HEK293 (cell line): ENCODE results near the gene DCTN5.
A peak's percentile ranks its signal among the peaks of the same experiment; 100 is the strongest.

Experiments used
- CTCF ChIA-PET: fragments of 350-600 bp; formaldehyde crosslinking; extraction: SDS; loops from one replicate; lab custom pipeline; 2021; ENCODE audit warnings: antibody characterized with exemption; lab: Yijun Ruan, JAX
- POLR2A ChIA-PET: fragments of 300-600 bp; formaldehyde crosslinking; extraction: SDS; loops from one replicate; lab custom pipeline; 2020; ENCODE audit warnings: antibody characterized with exemption, inconsistent platforms; lab: Yijun Ruan, JAX
- H3K27ac ChIP-seq: fragments of 200-500 bp; sonication (Bioruptor generic); 2 replicates; pipeline ENCODE4 v1.5.1; 2014; ENCODE audit warnings: low read depth, low read length, control low read depth, inconsistent platforms; ENCODE audit errors: extremely low read depth
- H3K36me3 ChIP-seq, 2 experiments: fragments of 200-500 bp in 1 of 2; sonication (Bioruptor generic) in 1 of 2; 1 replicate in 1 of 2; 2 replicates in 1 of 2; pipeline ENCODE4 v1.5.1; 2014 to 2017; ENCODE audit warnings: inconsistent platforms in 2 of 2, low read length in 2 of 2; ENCODE audit not compliant: control insufficient read depth in 2 of 2, insufficient read depth in 1 of 2
- H3K4me1 ChIP-seq: fragments of 200-500 bp; sonication (Bioruptor generic); 2 replicates; pipeline ENCODE4 v1.5.1; 2014; ENCODE audit warnings: mild to moderate bottlenecking, low read length, inconsistent platforms; ENCODE audit not compliant: control insufficient read depth, insufficient read depth
- H3K4me3 ChIP-seq: 2 replicates; pipeline ENCODE4 v1.5.1; 2011; ENCODE audit warnings: low read depth, mild to moderate bottlenecking, control low read depth, low read length, moderate library complexity
- H3K9me3 ChIP-seq: fragments of 200-500 bp; sonication (Bioruptor generic); 2 replicates; pipeline ENCODE4 v1.5.1; 2014; ENCODE audit warnings: low read depth, low read length, inconsistent platforms; ENCODE audit not compliant: control insufficient read depth, insufficient read depth
- AEBP2 ChIP-seq: fragments of 450-650 bp; formaldehyde crosslinking; IDR thresholded peaks from 2 replicates; pipeline ENCODE4 v1.5.1; 2016; ENCODE audit warnings: missing biosample characterization, missing genetic modification characterization, borderline replicate concordance
- BCL11B ChIP-seq: fragments of 450-650 bp; formaldehyde crosslinking; IDR thresholded peaks from 2 replicates; pipeline ENCODE4 v1.5.1; 2016; ENCODE audit warnings: low read depth, missing biosample characterization, missing genetic modification characterization
- HOXC10 ChIP-seq: sonication (generic); formaldehyde crosslinking; IDR thresholded peaks from 2 replicates; pipeline ENCODE4 v1.8.1; 2023; ENCODE audit warnings: mild to moderate bottlenecking, missing genetic modification reagents
- IKZF3 ChIP-seq: fragments of 450-650 bp; IDR thresholded peaks from 2 replicates; pipeline ENCODE4 v1.5.0; 2018; ENCODE audit warnings: missing biosample characterization, mild to moderate bottlenecking, missing genetic modification characterization, moderate library complexity
- KLF16 ChIP-seq: fragments of 450-650 bp; formaldehyde crosslinking; IDR thresholded peaks from 2 replicates; pipeline ENCODE4 v1.5.1; 2017; ENCODE audit warnings: missing biosample characterization, missing genetic modification characterization
- MZF1 ChIP-seq: fragments of 450-650 bp; formaldehyde crosslinking; IDR thresholded peaks from 2 replicates; pipeline ENCODE4 v1.5.1; 2017; ENCODE audit warnings: missing biosample characterization, missing genetic modification characterization, borderline replicate concordance
- SP3 ChIP-seq: fragments of 450-650 bp; formaldehyde crosslinking; IDR thresholded peaks from 2 replicates; pipeline ENCODE4 v1.5.1; 2016; ENCODE audit warnings: missing biosample characterization, missing genetic modification characterization
- TCF7L2 ChIP-seq: IDR thresholded peaks from 2 replicates; pipeline ENCODE4 v1.6.1; 2011; ENCODE audit warnings: low read depth, mild to moderate bottlenecking, inconsistent platforms, low read length, moderate library complexity, borderline replicate concordance
- YY1 ChIP-seq: fragments of 450-650 bp; formaldehyde crosslinking; IDR thresholded peaks from 2 replicates; pipeline ENCODE4 v1.5.1; 2018; ENCODE audit warnings: missing biosample characterization, missing genetic modification characterization
- ZBTB44 ChIP-seq: fragments of 450-650 bp; IDR thresholded peaks from 2 replicates; pipeline ENCODE4 v1.5.1; 2018; ENCODE audit warnings: missing biosample characterization, mild to moderate bottlenecking, missing genetic modification characterization
- ZNF132 ChIP-seq: fragments of 450-650 bp; formaldehyde crosslinking; IDR thresholded peaks from 2 replicates; pipeline ENCODE4 v1.5.1; 2017; ENCODE audit warnings: missing biosample characterization, missing genetic modification characterization, borderline replicate concordance
- ZNF140 ChIP-seq: fragments of 450-650 bp; formaldehyde crosslinking; IDR thresholded peaks from 2 replicates; pipeline ENCODE4 v1.5.1; 2016; ENCODE audit warnings: missing biosample characterization, missing genetic modification characterization
- ZNF202 ChIP-seq: fragments of 450-650 bp; formaldehyde crosslinking; IDR thresholded peaks from 2 replicates; pipeline ENCODE4 v1.5.1; 2016; ENCODE audit warnings: missing biosample characterization, missing genetic modification characterization, borderline replicate concordance
- ZNF239 ChIP-seq: fragments of 450-650 bp; formaldehyde crosslinking; IDR thresholded peaks from 2 replicates; pipeline ENCODE4 v1.5.1; 2016; ENCODE audit warnings: missing biosample characterization, missing genetic modification characterization
- ZNF280C ChIP-seq: fragments of 450-650 bp; formaldehyde crosslinking; IDR thresholded peaks from 2 replicates; pipeline ENCODE4 v1.5.1; 2016; ENCODE audit warnings: missing biosample characterization, missing genetic modification characterization
- ZNF37A ChIP-seq: fragments of 450-650 bp; IDR thresholded peaks from 2 replicates; pipeline ENCODE4 v1.5.1; 2018; ENCODE audit warnings: missing biosample characterization, missing genetic modification characterization
- ZNF433 ChIP-seq: fragments of 450-650 bp; formaldehyde crosslinking; IDR thresholded peaks from 2 replicates; pipeline ENCODE4 v1.5.1; 2016; ENCODE audit warnings: missing biosample characterization, missing genetic modification characterization, low read depth
- ZNF544 ChIP-seq: fragments of 450-650 bp; formaldehyde crosslinking; IDR thresholded peaks from 2 replicates; pipeline ENCODE4 v1.5.0; 2017; ENCODE audit warnings: missing biosample characterization, missing genetic modification characterization
- ZNF549 ChIP-seq: fragments of 450-650 bp; IDR thresholded peaks from 2 replicates; pipeline ENCODE4 v1.5.1; 2018; ENCODE audit warnings: missing biosample characterization, missing genetic modification characterization, mild to moderate bottlenecking, inconsistent platforms, moderate library complexity
- ZNF561 ChIP-seq: fragments of 450-650 bp; IDR thresholded peaks from 2 replicates; pipeline ENCODE4 v1.5.1; 2018; ENCODE audit warnings: missing biosample characterization, missing genetic modification characterization, borderline replicate concordance
- ZNF621 ChIP-seq: fragments of 450-650 bp; formaldehyde crosslinking; IDR thresholded peaks from 2 replicates; pipeline ENCODE4 v1.5.1; 2017; ENCODE audit warnings: missing biosample characterization, missing genetic modification characterization
- ZNF654 ChIP-seq: fragments of 450-650 bp; formaldehyde crosslinking; IDR thresholded peaks from 2 replicates; pipeline ENCODE4 v1.5.1; 2016; ENCODE audit warnings: low read depth, missing biosample characterization, missing genetic modification characterization
- ZNF660 ChIP-seq: fragments of 450-650 bp; IDR thresholded peaks from 2 replicates; pipeline ENCODE4 v1.5.1; 2018; ENCODE audit warnings: missing biosample characterization, mild to moderate bottlenecking, missing genetic modification characterization
- ZNF692 ChIP-seq: fragments of 450-650 bp; formaldehyde crosslinking; IDR thresholded peaks from 2 replicates; pipeline ENCODE4 v1.5.1; 2016; ENCODE audit warnings: missing biosample characterization, missing genetic modification characterization
- ZNF76 ChIP-seq: fragments of 450-650 bp; formaldehyde crosslinking; IDR thresholded peaks from 2 replicates; pipeline ENCODE4; 2016; ENCODE audit warnings: low read depth, missing biosample characterization, missing genetic modification characterization, borderline replicate concordance
- ZSCAN30 ChIP-seq: fragments of 450-650 bp; IDR thresholded peaks from 2 replicates; pipeline ENCODE4 v1.5.1; 2018; ENCODE audit warnings: missing biosample characterization, mild to moderate bottlenecking, missing genetic modification characterization, moderate library complexity
- TF ChIP-seq, protein P1 (sequence below): fragments of 450-650 bp; formaldehyde crosslinking; optimal IDR thresholded peaks from 2 replicates; pipeline ENCODE3; 2016; ENCODE audit warnings: missing biosample characterization, mild to moderate bottlenecking, missing genetic modification characterization
- TF ChIP-seq, protein P2 (sequence below): fragments of 450-650 bp; formaldehyde crosslinking; IDR thresholded peaks from 2 replicates; pipeline ENCODE4 v1.5.1; 2016; ENCODE audit warnings: missing biosample characterization, missing genetic modification characterization

The DCTN5 gene

DNA sequence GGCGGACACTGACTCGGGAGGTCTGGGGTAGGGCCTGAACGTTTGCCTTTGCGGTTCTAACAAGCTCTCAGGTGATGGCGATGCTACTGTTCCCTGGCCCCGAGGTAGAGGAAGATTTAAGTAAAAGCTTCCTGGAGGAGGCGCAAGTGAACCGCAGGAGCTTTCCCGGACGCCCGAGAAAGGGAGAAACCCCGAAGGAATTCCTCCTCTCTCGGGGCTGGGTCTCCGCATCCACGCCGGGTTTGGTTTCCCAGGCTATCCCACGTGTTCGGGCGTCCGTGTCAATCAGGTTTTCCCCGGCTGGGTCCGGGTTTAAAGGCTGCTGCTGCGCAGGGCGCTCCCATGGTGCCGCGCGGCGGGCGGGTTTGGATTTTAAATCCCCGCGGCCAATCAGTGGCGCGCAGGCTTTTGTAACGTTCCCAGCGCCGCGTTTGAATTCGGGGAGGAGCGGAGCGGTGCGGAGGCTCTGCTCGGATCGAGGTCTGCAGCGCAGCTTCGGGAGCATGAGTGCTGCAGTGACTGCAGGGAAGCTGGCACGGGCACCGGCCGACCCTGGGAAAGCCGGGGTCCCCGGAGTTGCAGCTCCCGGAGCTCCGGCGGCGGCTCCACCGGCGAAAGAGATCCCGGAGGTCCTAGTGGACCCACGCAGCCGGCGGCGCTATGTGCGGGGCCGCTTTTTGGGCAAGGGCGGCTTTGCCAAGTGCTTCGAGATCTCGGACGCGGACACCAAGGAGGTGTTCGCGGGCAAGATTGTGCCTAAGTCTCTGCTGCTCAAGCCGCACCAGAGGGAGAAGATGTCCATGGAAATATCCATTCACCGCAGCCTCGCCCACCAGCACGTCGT, 37.4 kb downstream of the DCTN5 start, which contains the start of gene PLK1:
Gene PLK1, plus strand, starts transcription at position 460 of the 844 bp plus-strand sequence. Its CDS starts 44 bp downstream, at position 504.
- Histone ChIP-seq H3K4me1 (peaks cover 9% of the 10 kb centered on the region), H3K36me3 (peaks cover 15 to 61% of the 10 kb centered on the region in 2 experiments), H3K9me3 (no peaks in the 10 kb centered on the region), H3K27ac (peak within 1 kb of the TSS; percentile 51; the same call in 1 of the 2 replicates), H3K4me3 (peak within 1 kb of the TSS; percentile 87)
- ChIA-PET CTCF (interaction anchor here (0.7 to 4.3 kb wide), 11 partner anchors 8 to 130 kb away, joined by 3 to 14 read pairs (median 4); no protein-coding TSS in a partner anchor), POLR2A (interaction anchor here (0.7 to 4.5 kb wide), 13 partner anchors 10 to 116 kb away, joined by 3 to 33 read pairs (median 3); partner anchors contain the start of genes DCTN5 and PALB2)
- TF ChIP-seq ZNF621 (tag by site-specific recombination): no peak
- TF ChIP-seq TCF7L2: no peak
- TF ChIP-seq BCL11B (tag by site-specific recombination): no peak
- no peak for TF ChIP-seq AEBP2
- no peak for TF ChIP-seq YY1 (tag by site-specific recombination)
- TF ChIP-seq SP3 (tag by site-specific recombination): peak; percentile 80
- TF ChIP-seq IKZF3: peak; percentile 86
- no peak for TF ChIP-seq ZNF549 (tag by site-specific recombination)
- TF ChIP-seq ZNF132 (tag by site-specific recombination): no peak
- TF ChIP-seq ZNF561: peak; percentile 80; the same call in 1 of the 2 replicates
- no peak for TF ChIP-seq HOXC10
- TF ChIP-seq ZNF37A: no peak
- TF ChIP-seq MZF1 (tag by site-specific recombination): no peak
- peak; percentile 60; the same call in 1 of the 2 replicates for TF ChIP-seq ZBTB44 (tag by site-specific recombination)
- TF ChIP-seq ZNF280C (tag by site-specific recombination): no peak
- TF ChIP-seq ZNF692: peak; percentile 80; the same call in 1 of the 2 replicates
- no peak for TF ChIP-seq ZNF202 (tag by site-specific recombination)
- TF ChIP-seq ZNF433: no peak
- TF ChIP-seq ZSCAN30 (tag by site-specific recombination): peak; percentile 43
- TF ChIP-seq, protein P1, sequence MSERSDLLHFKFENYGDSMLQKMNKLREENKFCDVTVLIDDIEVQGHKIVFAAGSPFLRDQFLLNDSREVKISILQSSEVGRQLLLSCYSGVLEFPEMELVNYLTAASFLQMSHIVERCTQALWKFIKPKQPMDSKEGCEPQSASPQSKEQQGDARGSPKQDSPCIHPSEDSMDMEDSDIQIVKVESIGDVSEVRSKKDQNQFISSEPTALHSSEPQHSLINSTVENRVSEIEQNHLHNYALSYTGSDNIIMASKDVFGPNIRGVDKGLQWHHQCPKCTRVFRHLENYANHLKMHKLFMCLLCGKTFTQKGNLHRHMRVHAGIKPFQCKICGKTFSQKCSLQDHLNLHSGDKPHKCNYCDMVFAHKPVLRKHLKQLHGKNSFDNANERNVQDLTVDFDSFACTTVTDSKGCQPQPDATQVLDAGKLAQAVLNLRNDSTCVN (tag by site-specific recombination): peak; percentile 50
- no peak for TF ChIP-seq ZNF239 (tag by site-specific recombination)
- peak; percentile 68 for TF ChIP-seq ZNF660 (tag by site-specific recombination)
- TF ChIP-seq ZNF544 (tag by site-specific recombination): no peak
- peak; percentile 22; the same call in 1 of the 2 replicates for TF ChIP-seq ZNF654 (tag by site-specific recombination)
- TF ChIP-seq, protein P2, sequence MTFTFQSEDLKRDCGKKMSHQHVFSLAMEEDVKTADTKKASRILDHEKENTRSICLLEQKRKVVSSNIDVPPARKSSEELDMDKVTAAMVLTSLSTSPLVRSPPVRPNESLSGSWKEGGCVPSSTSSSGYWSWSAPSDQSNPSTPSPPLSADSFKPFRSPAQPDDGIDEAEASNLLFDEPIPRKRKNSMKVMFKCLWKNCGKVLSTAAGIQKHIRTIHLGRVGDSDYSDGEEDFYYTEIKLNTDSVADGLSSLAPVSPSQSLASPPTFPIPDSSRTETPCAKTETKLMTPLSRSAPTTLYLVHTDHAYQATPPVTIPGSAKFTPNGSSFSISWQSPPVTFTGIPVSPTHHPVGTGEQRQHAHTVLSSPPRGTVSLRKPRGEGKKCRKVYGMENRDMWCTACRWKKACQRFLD (tag by site-specific recombination): no peak; the same call in 1 of the 2 replicates
- TF ChIP-seq ZNF140 (tag by site-specific recombination): no peak
- TF ChIP-seq ZNF76 (tag by site-specific recombination): peak; percentile 95
- TF ChIP-seq KLF16 (tag by site-specific recombination): 0 out of 2 replicates have a peak, but pooled peaks have one; percentile 36
